ENCODE results near the gene ADH4. TPM values are rescaled to one million over a fixed set of nuclear protein-coding genes. Genes with fewer than 3 reads are reported as not detected.

Gene ADH4
- total RNA-seq, 1 experiment from 2014 or later = 0.11 TPM

- no peak for TF ChIP-seq PRDM15 (CRISPR knock-in tag; IDR thresholded peaks at IDR 0.05)
- TF ChIP-seq ZNF512 (CRISPR knock-in tag; IDR thresholded peaks at IDR 0.05; ENCODE audit: borderline replicate concordance) = no peak
Measured at GRCh38 chr4:99077177-99077576, 66.9 kb downstream of the ADH4 start (continued).

GRCh38 chr4:99076292-99076976, 67.7 kb downstream of the ADH4 start:
- CTCF ChIA-PET = no interaction called here
- H3K4me3 Mint-ChIP-seq = no peak overlapping the region
- no peaks in the 10 kb centered on the region for H3K9me3 Mint-ChIP-seq
- POLR2A ChIA-PET = no interaction called here
- H3K4me1 Mint-ChIP-seq = no peaks in the 10 kb centered on the region
- H3K27me3 Mint-ChIP-seq (ENCODE audit: low read depth) = no peaks in the 10 kb centered on the region
- ATAC-seq (no peak), DNase-seq (ENCODE audit: low spot score) (no peak)
- H3K36me3 Mint-ChIP-seq = peaks cover 87% of the 10 kb centered on the region
- H3K27ac Mint-ChIP-seq = no peak overlapping the region
- no peak for TF ChIP-seq NFE2L1 (CRISPR knock-in tag; IDR thresholded peaks at IDR 0.05)
- TF ChIP-seq GRHL2 (CRISPR knock-in tag; IDR thresholded peaks at IDR 0.05; ENCODE audit: insufficient replicate concordance, severe bottlenecking) = no peak
- TF ChIP-seq E2F1 (CRISPR knock-in tag; IDR thresholded peaks at IDR 0.05) = no peak
- no peak for TF ChIP-seq HMGA2 (CRISPR knock-in tag; IDR thresholded peaks at IDR 0.05)
- TF ChIP-seq ZNF263 (CRISPR knock-in tag; IDR thresholded peaks at IDR 0.05; ENCODE audit: low read depth) = no peak
- TF ChIP-seq USF2 (CRISPR knock-in tag; IDR thresholded peaks at IDR 0.05) = no peak
- TF ChIP-seq EMX1 (CRISPR knock-in tag; IDR thresholded peaks at IDR 0.05) = no peak
- TF ChIP-seq CDX4 (CRISPR knock-in tag; IDR thresholded peaks at IDR 0.05; ENCODE audit: borderline replicate concordance) = no peak
- no peak for TF ChIP-seq ZNF425 (CRISPR knock-in tag; conservative IDR thresholded peaks at IDR 0.05)
- no peak for TF ChIP-seq AR (CRISPR knock-in tag; IDR thresholded peaks at IDR 0.05)
- no peak for TF ChIP-seq FOXP4 (CRISPR knock-in tag; IDR thresholded peaks at IDR 0.05)
- TF ChIP-seq ZNF232 (CRISPR knock-in tag; IDR thresholded peaks at IDR 0.05) = no peak
- TF ChIP-seq MXD4 (CRISPR knock-in tag; IDR thresholded peaks at IDR 0.05; ENCODE audit: borderline replicate concordance) = no peak
- TF ChIP-seq SOX15 (CRISPR knock-in tag; IDR thresholded peaks at IDR 0.05) = no peak
- no peak for TF ChIP-seq HMGXB4 (CRISPR knock-in tag; IDR thresholded peaks at IDR 0.05)
- TF ChIP-seq FOXJ3 (CRISPR knock-in tag; IDR thresholded peaks at IDR 0.05; ENCODE audit: borderline replicate concordance) = no peak
